Thyroid gland (tissue), 4 donors: Measurements from ENCODE around the gene ACER2.

ENCODE experiments used
- CTCF ChIP-seq, 6 experiments: fragments of 200-600 bp in 3 of 6; fragments of 450-650 bp in 3 of 6; sonication (generic) in 3 of 6; IDR thresholded peaks; one replicate each; pipeline ENCODE4 v1.5.1; 2016 to 2019; ENCODE audit warnings: antibody characterized with exemption in 6 of 6, mild to moderate bottlenecking in 2 of 6, inconsistent platforms in 1 of 6, moderate library complexity in 1 of 6
- POLR2A ChIP-seq, 2 donors: fragments of 450-650 bp; IDR thresholded peaks; one replicate each; pipeline ENCODE4 v1.6.1; 2017; ENCODE audit warnings: antibody characterized with exemption in 2 of 2, mild to moderate bottlenecking in 2 of 2, moderate library complexity in 1 of 2

GRCh38 chr9:19490828-19491227 is 82.0 kb downstream of the ACER2 start:
- TF ChIP-seq CTCF (IDR thresholded peaks at IDR 0.05), result no peak
- TF ChIP-seq POLR2A (IDR thresholded peaks at IDR 0.05), result no peak
